SKM-1 treated with dmso at 0.1 percent for 144 hours (cell line): ENCODE results near the gene ALOX12B.
"Not testable (repeated sequence)": the region's sequence is repeated elsewhere in the genome, so short reads cannot be mapped to it uniquely, and the experiment has no call there.

Experiments used
- DNase-seq: peaks from one replicate; lab custom pipeline; 2025; ENCODE audit not compliant: unreplicated experiment; lab: John Stamatoyannopoulos, UW

The ALOX12B gene

DNA sequence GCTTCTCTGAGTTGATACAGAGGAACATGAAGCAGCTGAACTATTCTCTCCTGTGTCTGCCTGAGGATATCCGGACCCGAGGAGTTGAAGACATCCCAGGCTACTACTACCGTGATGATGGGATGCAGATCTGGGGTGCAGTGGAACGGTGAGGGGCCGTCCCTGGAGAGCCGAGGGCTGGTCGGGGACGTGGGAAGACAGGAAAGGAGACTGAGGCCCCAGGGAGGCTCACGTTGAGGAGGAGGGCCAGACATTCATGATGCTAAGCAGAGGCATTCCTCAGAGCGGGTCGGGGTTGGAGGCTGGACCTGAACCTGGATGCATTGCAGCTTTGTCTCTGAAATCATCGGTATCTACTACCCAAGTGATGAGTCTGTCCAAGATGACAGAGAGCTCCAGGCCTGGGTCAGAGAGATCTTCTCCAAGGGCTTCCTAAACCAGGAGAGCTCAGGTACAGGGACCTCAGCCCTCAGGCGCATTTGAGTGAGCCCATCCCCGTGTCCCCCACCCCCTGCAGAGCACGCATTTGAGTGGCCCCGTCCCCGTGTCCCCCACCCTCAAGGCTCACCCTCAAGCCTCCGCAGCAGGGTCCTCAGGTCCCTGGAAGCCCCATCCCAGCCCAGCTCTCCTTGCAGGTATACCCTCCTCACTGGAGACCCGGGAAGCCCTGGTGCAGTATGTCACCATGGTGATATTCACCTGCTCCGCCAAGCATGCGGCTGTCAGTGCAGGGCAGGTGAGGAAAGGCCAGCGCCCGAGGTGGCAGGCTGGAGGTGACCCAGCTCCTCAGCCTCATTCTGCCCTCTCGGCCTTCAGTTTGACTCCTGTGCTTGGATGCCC lies 40.4 kb downstream of the ALOX12B start:
- DNase-seq: no peak

- DNase-seq: no peak
Observed at GRCh38 chr17:8046306-8046928, 41.1 kb downstream of the ALOX12B start.

GRCh38 chr17:8044819-8045810 lies 42.4 kb downstream of the ALOX12B start:
- no peak for DNase-seq

DNA sequence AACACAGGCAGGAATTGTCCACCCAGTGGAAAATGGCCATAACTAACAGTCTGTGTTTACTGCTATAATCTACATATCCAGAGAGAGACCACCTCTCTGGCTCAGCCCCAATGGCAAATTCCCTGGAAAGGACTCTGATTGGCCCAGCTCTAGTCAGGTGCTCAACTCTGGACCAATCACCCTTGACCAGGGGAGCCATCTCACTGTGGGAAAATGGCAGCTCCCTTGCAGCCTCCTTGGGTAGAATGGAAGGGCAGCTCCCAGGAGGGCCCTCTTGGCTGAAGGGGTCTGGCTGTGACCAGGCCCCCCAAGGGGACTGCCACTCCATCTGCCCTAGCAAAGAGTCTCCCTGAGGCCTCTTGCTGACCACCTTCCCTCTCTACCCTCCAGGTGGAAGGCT lies 45.5 kb downstream of the ALOX12B start:
- DNase-seq: no peak

GRCh38 chr17:8041249-8041928 lies 46.1 kb downstream of the ALOX12B start:
- DNase-seq: peak; percentile 29

DNA sequence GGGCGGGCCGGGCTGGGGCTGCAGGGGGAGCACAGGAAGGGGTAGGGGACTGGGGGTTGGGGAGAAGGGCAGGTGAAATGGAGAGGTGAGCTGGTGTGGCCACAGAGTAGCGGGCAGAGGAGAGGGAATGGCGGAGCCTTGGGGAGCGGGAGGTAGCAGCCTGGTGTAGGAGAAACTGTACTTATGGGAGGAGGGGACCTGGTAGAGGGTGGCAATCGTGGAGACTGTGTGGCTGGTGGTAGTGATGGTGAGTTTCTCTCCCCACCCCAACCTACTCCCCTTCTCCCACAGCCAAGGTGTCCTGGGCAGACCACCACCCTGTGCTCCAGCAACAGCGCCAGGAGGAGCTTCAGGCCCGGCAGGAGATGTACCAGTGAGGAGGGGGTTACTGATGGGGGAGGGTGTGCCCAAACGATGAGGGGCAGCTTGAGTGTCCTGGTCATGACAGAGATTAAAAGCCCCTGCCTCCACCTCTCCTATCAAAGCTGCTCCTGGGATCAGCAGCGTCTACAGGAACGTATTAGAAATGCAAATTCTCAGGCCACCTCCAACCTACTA lies 47.8 kb downstream of the ALOX12B start:
- no peak for DNase-seq

GRCh38 chr17:8038954-8039610 lies 48.4 kb downstream of the ALOX12B start, which contains the start of gene ALOX15B:
Gene ALOX15B (plus strand): TSS chr17:8039059. CDS start chr17:8039156, 97 bp downstream.
- DNase-seq: no peak

- DNase-seq: no peak
Observed at GRCh38 chr17:8032442-8032841, 55.1 kb downstream of the ALOX12B start.

- no peak for DNase-seq
Observed at GRCh38 chr17:8031950-8032349, 55.6 kb downstream of the ALOX12B start.

DNA sequence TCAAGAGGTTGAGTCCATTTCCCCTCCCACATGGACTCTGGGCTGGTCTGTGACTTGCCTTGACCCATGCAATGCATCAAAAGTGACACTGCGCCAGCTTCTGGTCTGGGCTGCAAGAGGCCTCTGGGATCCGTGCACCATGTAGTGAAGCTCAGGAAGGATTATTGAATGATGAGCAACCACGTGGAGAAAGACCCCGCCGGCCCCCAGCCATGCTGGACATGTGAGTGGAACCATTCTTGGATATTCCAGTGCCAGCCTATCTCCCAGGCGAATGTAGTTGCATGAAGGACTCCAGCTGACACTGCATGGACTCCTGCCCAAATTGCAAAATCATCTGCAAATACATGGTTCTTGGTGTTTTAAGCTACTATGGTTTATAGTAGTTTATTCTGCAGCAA lies 56.3 kb downstream of the ALOX12B start:
- no peak for DNase-seq

- DNase-seq: no peak
Observed at GRCh38 chr17:8029121-8029520, 58.4 kb downstream of the ALOX12B start.

- no peak for DNase-seq
Observed at GRCh38 chr17:8025176-8025911, 62.2 kb downstream of the ALOX12B start.

- not testable (repeated sequence) for DNase-seq
Observed at GRCh38 chr17:8024161-8024560, 63.4 kb downstream of the ALOX12B start.
